ENCODE results near the gene WDR36.

- TF ChIP-seq POLR2A (conservative IDR thresholded peaks at IDR 0.05) (no peak; the same call in 1 of the 2 replicates), ATF1 (CRISPR knock-in tag; IDR thresholded peaks at IDR 0.05) (no peak), ATF1 (tag; IDR thresholded peaks at IDR 0.05) (no peak), JUNB (CRISPR knock-in tag; conservative IDR thresholded peaks at IDR 0.05) (no peak), COPS2 (conservative IDR thresholded peaks at IDR 0.05) (no peak), YY1 (IDR thresholded peaks at IDR 0.05; ENCODE audit: borderline replicate concordance in 1 of 3, control insufficient read depth in 1 of 3, extremely low read depth in 1 of 3, insufficient read depth in 3 of 3, insufficient read length in 1 of 3, insufficient replicate concordance in 2 of 3, low read depth in 1 of 3, low read length in 2 of 3) (no peak), GTF2F1 (IDR thresholded peaks at IDR 0.05; ENCODE audit: low read depth, low read length) (no peak)
Observed at GRCh38 chr5:111111956-111112355, 19.8 kb downstream of the WDR36 start.
